NCI-H748 (cell line): ENCODE measurements around the gene KIF26A.

Experiments used
- DNase-seq: peaks from one replicate; lab custom pipeline; 2025; ENCODE audit not compliant: unreplicated experiment; lab: John Stamatoyannopoulos, UW

Gene KIF26A

GRCh38 chr14:104101086-104101621 lies 37.2 kb upstream of the KIF26A start:
- no peak for DNase-seq

GRCh38 chr14:104101651-104102281 lies 36.6 kb upstream of the KIF26A start:
- no peak for DNase-seq

GRCh38 chr14:104102282-104102914 lies 36.0 kb upstream of the KIF26A start:
- DNase-seq = no peak

- DNase-seq = no peak
These were observed 35.3 kb upstream of the KIF26A start for GRCh38 chr14:104103061-104103445.

GRCh38 chr14:104103446-104104075 lies 34.8 kb upstream of the KIF26A start:
- no peak for DNase-seq

- no peak for DNase-seq
These were observed 34.1 kb upstream of the KIF26A start for GRCh38 chr14:104104076-104104901.

GRCh38 chr14:104105071-104105821 lies 33.1 kb upstream of the KIF26A start:
- no peak for DNase-seq

- no peak for DNase-seq
These were observed 32.4 kb upstream of the KIF26A start for GRCh38 chr14:104105822-104106470.

- DNase-seq = no peak
These were observed 31.9 kb upstream of the KIF26A start for GRCh38 chr14:104106471-104106991.

- DNase-seq = no peak
These were observed 31.2 kb upstream of the KIF26A start for GRCh38 chr14:104107101-104107581.

GRCh38 chr14:104107611-104108569 lies 30.5 kb upstream of the KIF26A start:
- no peak for DNase-seq

- no peak for DNase-seq
These were observed 29.5 kb upstream of the KIF26A start for GRCh38 chr14:104108570-104109541.

- DNase-seq = no peak
These were observed 28.5 kb upstream of the KIF26A start for GRCh38 chr14:104109731-104110361.

GRCh38 chr14:104110491-104111209 lies 27.7 kb upstream of the KIF26A start:
- no peak for DNase-seq

- DNase-seq = no peak
These were observed 26.9 kb upstream of the KIF26A start for GRCh38 chr14:104111301-104112112.
